Activated CD8-positive, alpha-beta memory T cell treated with anti-CD3 and anti-CD28 coated beads for 1 hour (primary cell): ENCODE results near the gene NLRP9.
A peak's percentile ranks its signal among the peaks of the same experiment; 100 is the strongest.

Experiments
- DNase-seq, 2 donors: peaks; one replicate each; pipeline ENCODE4 v3.0.0-alpha.2; 2020; ENCODE audit warnings: low read depth in 1 of 2; ENCODE audit errors: extremely low read depth in 1 of 2

NLRP9 gene

DNA sequence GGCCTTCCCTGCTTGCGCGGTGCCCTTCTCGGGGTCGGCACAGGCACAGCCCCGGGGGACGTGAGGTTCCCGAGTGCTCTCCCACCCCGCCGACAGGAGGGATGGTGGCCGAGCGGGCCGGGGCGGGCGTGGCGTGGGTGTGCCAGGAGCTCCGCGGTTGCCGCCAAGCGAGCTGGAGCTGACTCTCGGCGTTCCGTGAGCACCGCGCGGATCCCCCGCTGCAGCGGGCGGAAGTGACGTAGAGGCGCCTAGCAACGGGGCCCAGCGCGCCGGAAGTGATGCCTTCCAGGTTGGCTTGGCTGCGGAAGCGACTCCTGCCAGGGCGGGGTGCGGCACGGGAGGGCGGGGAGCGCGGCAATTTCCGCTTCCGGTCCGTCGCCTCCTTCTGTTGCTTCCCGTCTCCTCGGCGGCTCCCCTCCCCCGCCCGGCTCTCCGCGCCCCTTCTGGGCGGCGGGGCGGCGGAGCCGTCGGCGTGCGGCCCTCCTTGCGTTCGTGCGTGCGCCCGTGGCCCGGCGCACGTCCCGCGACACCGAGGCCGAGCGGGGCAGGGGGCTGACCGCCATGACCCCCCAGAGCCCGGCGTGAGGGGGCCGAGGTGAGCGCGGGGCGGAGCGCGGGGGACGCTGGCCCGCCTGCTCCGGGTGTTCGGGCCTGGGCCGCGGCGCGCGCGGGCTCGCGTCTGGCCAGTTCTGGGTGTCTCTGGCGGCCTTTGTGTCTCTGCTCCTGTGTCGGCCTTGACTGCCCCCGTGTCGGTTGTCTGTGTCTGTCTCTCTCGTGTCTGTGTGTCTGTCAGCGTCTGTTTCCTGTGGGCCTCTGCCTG, 63.2 kb downstream of the NLRP9 start, which contains the start of gene EPN1:
EPN1 (plus strand) TSS at position 386 of the 820 bp plus-strand sequence. CDS start 3,402 bp downstream, outside the sequence.
- peak; percentile 93 to 96 for DNase-seq

DNA sequence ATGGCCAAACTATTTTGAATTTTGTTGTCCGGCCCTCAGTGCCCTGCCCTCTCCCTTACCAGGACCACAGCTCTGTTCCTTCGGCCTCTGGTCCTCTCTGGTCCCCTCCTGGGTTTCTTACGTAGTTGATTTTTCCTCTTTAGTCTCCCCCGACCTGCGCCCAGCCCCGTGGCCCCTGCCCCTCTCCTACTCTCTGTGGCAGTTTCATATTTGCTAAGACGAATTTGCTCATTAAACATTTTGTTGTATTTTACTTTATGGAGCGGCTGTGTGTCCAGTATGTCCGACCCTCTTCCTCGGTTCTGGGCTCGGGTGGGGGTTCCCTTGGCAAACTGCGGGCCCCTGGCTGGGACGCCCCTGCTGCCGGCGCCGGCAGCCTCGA, 63.8 kb downstream of the NLRP9 start:
- no peak for DNase-seq

DNA sequence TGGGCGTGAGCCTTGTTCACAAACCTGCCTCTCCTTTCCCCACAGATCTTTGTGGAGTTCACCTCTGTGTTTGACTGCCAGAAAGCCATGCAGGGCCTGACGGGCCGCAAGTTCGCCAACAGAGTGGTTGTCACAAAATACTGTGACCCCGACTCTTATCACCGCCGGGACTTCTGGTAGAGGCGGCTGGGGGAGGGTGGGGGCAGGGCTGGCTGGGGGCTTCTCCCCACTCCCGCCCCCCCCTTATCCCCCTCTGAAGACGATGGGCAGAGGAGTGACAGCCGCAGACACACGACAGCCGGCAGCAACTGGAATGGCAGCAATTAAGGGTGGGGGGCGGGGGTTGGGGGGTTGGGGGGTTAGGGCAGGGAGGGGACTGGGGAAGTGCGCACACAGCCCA, 64.3 kb downstream of the NLRP9 start:
- DNase-seq: no peak

DNA sequence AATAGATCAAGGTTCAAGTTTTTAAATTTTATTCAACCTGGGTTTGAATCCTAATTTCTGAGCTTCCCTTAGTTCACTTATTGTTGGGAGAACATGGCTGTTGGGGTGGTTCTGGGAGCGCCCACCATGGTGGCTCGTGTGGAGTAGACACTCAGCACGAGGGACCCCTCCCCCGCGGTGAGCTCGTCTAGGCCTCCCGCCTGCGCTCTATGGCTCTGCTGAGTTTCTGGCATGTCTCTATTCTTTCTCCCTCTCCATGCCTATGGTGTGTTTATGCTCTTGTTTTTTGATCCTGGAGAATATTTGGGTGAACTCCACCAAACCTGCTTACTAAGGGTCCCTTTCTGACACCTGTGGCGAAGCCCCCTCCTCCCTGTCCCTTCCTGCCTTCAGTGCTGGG, 64.7 kb downstream of the NLRP9 start:
- no peak for DNase-seq

DNA sequence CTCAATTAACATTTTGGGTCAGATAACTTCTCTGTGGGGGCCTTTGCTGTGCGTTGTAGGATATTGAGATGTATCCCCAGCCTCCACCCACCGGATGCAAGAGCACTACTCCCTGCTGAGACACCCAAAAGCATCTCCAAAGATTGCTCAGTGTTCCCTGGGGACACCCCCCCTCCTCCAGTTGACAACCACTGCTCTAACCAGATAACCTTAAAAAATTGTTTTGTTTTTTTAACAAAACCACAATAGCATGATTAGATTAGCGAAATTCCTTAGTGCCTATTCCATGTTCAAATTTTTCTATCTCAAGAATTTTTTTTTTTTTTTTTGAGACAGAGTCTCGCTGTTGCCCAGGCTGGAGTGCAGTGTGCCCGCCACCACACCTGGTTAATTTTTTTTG, 65.8 kb downstream of the NLRP9 start:
- DNase-seq: no peak

DNA sequence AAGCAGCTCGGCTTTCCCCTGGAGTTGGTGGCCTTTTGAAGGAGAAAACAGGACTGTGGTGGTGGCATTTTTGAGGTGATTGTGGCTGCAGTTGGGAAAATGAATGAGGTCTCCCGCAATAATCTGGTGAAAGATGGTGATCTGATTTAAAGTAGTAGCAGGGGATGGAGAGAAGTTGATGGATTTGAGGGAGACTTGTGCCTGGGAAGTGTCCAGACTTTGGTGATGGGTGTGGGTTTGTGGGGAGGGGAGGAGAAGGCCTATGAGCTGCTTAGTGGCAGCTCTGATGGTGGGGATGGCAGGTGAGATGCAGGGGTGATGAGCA, 67.2 kb downstream of the NLRP9 start:
- no peak for DNase-seq

DNA sequence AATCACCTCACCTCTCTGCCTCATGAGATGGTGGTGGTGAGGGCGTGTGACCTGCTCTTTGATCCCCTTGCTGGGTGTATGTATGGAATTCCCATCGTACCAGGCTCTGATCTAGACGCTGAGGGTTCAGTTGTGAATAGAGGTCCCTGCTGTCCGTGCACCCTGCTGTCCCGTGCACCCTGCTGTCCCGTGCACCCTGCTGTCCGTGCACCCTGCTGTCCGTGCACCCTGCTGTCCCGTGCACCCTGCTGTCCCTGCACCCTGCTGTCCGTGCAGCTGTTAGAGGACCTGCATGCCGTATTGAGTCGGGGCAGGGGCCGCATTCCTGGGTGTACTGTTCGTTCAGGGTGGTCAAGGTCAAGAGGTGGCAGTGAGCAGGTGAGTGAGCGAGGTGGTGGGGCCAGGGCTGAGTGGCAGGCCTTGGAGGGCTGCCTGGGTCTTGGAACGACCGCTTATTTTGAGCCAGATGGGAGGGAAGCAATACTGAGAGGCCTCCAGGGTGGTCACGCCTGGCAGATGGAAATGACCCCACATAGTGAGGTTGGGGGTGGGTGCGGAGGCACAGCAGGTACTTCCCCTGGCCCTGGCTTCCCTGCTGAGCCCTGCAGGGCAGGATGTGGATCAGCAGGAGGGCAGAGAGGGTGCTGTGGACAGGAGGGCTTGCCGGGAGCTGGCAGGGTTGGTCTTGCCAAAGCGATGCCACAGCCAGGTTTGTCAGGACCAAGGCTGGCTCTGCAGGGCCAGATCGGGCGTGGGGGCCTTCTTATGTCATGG, 67.7 kb downstream of the NLRP9 start:
- no peak for DNase-seq

DNA sequence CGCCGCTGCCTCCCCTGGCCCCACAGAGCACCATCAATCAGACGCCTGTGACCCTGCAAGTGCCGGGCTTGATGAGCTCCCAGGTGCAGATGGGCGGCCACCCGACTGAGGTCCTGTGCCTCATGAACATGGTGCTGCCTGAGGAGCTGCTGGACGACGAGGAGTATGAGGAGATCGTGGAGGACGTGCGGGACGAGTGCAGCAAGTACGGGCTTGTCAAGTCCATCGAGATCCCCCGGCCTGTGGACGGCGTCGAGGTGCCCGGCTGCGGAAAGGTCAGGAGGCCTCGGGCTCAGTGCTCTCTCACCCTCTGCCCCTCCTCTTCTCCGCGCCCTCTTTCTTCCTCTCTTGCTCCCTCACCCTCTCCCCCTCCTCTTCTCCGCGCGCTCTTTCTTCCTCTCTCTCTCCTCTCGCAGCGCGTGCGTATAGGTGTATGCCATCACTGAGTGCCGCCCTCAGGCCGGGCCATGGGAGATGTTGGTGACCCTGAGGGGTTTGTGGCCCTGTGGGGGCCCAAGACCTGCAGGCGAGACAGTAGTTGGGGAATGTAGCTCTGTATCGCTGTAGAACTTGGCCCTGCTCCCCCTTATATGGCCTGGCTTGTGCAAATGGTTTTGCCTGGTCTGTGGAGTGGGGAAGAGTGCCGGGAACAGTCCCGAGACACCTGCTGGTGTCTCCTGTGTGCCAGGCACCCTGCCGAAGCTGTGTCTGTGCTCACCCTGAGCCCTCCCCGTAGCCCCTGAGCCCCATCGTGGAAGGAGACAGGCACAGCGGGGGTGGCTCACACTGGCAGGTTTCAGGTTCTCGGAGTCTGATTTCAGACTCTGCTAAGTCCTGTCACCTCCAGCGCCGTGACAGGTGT, 68.6 kb downstream of the NLRP9 start:
- DNase-seq: no peak

DNA sequence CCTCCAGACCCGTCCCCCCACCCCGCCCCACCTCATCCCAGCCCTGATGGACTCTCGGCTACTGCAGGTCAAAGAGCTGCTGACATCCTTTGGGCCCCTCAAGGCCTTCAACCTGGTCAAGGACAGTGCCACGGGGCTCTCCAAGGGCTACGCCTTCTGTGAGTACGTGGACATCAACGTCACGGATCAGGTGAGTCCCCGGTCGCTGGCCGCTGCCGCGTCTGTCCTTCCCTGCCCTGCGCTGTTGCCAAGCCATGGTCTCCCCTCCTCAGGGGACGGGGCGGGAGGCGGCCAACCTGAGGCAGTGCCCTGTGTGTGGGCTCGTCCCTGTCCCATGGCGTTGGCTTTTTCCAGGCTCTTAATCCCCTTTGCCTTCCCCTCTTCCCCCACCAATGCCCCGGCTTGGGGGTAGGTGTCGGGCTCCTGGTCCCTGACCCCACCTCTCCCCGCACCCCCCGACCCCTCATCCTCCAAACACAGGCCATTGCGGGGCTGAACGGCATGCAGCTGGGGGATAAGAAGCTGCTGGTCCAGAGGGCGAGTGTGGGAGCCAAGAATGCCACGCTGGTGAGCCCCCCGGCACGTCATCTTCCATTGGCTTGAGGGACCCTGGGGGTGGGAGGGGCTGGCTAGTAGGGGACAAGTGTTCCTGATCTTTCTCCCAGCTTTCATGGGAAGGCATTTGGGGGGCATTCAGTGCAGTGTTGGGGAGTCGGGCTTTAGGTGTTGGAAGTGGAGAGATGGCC, 69.4 kb downstream of the NLRP9 start:
- DNase-seq: no peak

DNA sequence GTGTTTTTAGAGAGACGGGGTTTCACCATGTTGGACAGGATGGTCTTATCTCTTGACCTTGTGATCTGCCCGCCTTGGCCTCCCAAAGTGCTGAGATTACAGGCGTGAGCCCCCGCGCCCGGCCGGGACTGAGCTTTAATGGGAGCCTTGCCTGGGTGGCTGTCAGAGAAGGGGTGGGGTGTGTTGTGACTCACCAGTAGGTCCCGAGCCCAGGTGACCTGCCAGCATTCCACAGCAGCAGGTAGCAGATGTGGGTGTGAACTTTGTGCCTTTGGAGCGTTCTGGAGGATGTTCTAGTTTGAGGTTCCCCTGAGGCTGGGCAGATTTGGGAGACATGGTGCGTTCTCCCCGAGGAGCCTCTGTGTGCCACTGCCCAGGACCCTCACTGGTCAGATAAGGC, 70.2 kb downstream of the NLRP9 start:
- no peak for DNase-seq

DNA sequence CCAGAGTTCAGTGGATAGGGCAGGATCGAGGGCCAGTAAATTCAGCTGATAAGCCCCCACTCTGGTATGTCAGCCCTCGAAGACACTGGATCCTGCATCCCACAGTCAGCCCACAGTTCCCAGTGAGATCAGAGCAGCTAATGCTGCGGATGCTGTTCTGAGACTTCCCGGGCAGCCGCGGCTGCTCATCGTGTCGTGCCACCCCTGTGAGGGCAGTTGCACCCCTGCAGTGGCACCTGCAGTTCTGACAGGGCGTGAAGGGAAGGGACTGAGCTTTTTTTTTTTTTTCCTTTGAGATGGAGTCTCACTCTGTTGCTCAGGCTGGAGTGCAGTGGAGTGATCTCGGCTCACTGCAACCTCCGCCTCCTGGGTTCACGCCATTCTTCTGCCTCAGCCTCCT, 70.7 kb downstream of the NLRP9 start:
- DNase-seq: no peak

DNA sequence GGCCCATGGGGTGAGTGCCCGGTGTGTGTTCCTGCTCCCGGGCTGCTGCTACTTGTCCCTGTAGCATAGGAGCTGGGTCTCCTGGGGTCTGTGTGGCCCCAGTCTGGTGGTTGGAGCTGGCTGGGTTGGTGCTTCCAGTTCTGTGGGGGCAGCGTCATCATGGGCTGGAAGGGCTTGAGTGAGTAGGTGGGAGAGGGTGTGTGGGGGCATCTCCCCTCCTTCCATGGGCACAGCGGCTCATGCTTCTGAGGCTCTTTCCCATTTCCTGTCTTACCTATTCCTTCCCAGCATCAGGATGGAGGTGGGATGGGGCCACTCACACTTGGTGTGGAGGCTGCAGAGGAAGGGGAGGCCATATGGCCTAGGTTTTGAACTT, 71.2 kb downstream of the NLRP9 start:
- no peak for DNase-seq

DNA sequence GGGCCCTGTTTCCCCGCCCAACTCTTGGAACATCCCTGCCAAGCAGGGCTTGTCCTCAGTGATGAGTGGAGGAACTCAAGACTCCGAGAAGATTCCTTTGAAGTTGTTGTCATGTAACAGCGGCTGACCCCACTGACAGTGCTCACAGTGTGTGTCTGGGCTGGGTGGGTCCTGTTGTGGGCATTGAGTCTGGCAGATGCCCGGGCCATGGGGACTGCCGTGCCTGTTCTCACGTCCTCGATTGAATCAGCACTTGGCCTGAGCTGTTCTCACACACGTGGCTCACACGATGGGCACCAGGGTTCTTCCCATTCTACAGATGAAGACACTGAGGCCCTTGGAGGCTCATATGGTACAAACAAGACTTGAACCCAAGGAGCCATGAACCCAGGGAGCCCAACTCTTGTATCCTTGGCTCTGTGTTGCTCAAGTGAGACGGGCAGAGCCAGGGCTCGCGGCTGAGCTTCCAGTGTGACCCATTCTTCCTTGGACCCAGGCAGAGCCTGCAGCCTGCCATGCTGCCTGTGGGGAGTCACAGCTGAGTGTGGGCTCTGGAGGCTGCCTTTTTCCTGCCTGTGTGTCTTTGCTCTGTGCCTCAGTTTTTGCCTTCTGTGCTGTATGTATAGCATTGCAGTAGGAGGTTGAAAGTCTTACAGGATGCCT, 71.7 kb downstream of the NLRP9 start:
- no peak for DNase-seq

DNA sequence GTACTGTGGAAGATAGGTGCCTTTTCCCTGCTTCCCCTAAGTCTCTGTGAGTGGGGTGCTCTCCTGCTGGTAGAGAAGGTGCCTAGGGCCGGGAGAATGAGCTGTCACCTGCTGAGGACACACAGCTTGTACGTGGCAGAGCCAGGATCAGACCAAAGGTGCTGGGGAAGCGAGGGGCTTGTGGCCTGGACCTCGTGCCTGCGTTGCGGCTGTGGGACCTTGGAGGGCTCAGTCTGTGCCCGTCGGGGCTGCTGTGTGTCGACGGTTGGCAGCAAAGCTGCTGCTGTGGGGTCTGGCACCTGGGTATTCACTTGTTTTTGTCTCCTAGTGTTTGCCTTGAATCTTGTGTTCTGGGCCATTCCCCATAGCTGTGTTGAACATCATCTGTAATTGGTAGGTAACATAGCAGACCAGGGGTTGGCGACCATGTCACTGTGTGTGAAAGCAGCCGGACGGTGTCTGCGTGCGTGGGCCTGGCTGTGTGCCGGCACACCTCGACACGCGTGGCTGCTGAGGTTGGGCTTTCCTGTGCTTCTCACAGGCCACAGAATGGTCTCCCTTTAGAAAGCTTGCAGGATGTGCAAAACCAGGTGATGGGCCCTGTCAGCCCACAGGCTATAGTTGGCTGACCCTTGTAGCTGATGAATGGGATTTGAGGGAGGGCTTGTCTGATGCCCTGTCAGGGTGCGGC, 74.2 kb downstream of the NLRP9 start:
- no peak for DNase-seq

DNA sequence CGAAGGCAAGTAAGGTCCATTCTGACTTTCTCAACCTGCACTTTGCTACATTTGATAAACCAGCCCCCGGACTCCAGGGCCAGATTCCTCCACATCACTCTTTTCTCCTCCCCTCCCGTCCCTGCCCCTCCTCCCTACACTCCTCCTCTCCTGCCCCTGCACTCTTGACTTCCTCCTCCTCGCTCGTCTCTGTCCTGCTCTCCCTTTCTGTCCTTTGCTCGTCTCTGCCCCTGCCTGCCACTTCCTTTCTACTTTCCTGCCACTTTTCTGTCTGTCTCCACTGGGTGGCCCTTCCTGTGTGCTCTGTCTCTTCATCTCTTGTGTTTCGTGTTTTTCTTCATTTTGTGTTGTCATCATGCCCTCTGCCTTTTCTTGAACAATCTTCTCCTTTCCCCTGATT, 76.4 kb downstream of the NLRP9 start:
- no peak for DNase-seq

DNA sequence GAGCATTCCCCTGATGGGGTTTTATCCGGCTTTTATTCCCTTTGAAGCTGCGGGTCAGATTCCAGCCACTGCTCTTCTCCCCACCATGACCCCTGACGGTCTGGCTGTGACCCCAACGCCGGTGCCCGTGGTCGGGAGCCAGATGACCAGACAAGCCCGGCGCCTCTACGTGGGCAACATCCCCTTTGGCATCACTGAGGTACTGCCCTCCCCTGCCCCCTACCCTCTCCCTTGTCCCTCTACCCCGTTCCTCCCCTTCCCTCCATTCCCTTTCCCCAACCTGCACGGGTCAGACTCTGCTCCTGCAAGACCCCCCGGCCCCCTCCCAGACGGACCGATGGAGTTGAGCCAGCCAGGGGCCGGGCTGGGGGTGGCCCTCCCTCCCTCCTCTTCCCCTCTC, 77.2 kb downstream of the NLRP9 start:
- DNase-seq: no peak

DNA sequence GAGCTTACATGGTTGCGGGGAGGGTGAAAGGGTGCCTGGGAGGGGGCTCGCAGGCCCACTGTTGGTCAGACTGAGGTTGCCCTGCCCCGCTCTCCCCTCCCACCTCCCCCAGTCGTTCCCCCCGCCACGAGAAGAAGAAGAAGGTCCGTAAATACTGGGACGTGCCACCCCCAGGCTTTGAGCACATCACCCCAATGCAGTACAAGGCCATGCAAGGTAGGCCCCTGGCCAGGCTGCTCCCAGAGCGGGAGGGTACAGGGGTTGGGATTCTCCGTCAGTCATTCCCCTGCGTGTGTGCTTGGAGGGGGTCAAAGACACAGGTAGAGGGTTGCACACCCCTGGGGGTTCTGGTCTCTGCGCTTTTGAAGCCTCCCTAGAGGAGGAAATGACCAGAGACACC, 77.8 kb downstream of the NLRP9 start:
- DNase-seq: no peak

DNA sequence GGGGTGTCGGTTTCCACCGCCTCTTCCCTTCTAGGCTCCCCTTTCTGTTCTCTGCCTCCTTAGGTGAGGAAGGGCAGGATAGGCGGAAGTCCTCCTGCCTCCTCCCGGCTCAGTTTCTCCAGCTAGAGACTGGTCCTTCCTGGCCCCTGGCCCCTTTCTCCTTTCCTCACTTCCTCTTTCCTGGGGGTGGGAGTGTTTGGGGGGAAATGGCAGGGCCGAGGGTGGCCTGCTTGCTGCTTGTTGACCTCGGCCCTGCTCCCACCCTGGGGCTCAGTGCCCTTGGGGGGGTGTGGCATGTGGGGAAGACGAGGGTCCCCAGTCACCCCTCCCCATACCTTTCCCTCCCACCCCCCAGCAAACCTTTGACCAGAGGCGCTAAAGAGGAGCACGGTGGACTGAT, 78.4 kb downstream of the NLRP9 start:
- no peak for DNase-seq

DNA sequence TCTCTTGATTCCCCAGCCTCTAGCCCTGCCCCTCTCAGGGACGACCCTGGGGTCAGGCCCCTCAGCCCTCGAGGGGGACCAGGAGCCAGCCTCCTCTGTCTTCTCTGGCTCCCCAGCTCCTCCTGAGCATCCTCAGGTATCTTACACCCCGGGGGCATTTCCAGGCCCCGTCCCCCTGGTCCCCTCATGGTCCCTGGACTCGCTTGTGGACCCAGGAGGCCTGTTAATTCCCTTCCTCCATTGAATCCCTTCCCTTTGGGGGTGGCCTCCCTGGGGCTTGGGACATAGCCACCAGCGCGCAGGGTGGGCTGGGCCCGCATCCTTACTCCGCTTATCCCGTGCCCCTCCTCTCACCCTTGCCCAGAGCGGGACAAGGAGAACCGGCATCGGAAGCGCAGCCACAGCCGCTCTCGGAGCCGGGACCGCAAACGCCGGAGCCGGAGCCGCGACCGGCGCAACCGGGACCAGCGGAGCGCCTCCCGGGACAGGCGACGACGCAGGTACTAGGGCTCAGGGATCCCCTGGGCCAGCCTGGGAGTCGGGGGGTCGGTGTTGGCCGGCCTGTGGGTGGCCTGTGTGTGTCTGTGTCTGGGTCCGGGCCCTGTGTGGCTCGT, 79.2 kb downstream of the NLRP9 start:
- DNase-seq: no peak
